Fibroblast of mammary gland (primary cell): ENCODE measurements around the gene MYO3B.

Experiments
- DNase-seq: peaks from one replicate; pipeline ENCODE4 v3.0.0-alpha.2; 2010; ENCODE audit warnings: low read depth
- H3K4me3 ChIP-seq: 2 replicates; pipeline ENCODE4 v1.5.1; 2011; ENCODE audit warnings: low read depth, mild to moderate bottlenecking, low read length, moderate library complexity; ENCODE audit not compliant: control insufficient read depth
- TF ChIP-seq, protein P1 (sequence below): conservative IDR thresholded peaks from 2 replicates; pipeline ENCODE4 v1.5.1; 2011; ENCODE audit warnings: low read depth, low read length, inconsistent platforms; ENCODE audit not compliant: control insufficient read depth, insufficient read depth

MYO3B gene

DNA sequence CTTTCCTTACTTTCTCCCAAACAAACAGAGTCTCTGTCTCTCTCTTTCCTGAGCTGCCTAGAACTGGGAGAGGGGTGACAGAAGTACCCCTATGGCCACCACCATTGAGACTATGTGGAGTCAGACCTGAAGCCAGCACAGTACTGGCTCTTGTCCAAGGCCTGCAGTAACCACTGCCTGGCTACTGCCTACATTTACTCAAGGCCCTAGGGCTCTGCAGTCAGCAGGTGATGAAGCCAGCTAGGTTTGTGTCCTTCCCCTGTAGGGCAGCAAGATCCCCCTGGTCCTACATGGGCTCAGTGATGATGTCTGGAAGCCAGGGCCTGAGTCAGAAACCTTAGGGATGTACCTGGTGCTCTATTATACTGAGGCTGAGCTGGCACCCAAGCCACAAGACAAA is 12.2 kb downstream of the MYO3B start:
- DNase-seq: no peak
- TF ChIP-seq, protein P1, sequence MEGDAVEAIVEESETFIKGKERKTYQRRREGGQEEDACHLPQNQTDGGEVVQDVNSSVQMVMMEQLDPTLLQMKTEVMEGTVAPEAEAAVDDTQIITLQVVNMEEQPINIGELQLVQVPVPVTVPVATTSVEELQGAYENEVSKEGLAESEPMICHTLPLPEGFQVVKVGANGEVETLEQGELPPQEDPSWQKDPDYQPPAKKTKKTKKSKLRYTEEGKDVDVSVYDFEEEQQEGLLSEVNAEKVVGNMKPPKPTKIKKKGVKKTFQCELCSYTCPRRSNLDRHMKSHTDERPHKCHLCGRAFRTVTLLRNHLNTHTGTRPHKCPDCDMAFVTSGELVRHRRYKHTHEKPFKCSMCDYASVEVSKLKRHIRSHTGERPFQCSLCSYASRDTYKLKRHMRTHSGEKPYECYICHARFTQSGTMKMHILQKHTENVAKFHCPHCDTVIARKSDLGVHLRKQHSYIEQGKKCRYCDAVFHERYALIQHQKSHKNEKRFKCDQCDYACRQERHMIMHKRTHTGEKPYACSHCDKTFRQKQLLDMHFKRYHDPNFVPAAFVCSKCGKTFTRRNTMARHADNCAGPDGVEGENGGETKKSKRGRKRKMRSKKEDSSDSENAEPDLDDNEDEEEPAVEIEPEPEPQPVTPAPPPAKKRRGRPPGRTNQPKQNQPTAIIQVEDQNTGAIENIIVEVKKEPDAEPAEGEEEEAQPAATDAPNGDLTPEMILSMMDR: no peak
- no peak overlapping the region for H3K4me3 ChIP-seq

DNA sequence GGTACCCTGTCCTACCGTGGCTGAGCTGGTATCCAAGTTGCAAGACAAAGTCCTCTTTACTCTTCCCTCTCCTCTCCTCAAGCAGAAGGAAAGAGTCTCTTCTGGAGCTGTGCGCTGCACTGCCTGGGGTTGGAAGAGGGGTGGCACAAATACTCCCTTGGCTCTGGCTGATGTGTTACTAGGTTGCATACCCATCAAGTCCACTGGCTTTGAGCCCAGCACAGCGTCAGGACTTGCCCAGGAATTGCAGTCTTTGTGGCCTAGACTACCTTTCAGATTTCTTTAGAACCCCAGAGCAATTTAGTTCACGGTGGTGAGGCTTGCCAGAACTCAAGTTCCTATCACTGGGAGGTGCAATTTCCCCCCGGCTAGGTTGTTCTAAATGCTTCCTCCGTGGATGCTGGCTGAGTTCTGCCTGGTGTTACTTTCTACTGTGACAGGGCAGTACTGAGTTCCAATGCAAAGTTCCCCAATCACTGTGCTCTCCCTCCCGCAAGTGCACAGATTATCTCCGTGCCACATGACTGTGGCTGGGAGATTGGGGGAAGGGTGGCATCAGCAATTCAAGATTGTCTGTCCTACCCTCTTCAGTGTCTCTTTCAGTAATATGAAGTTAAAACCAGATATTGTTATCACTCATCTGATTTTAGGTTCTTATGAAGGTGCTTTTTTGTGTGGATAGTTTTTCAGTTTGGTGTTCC is 13.4 kb downstream of the MYO3B start:
- no peak for DNase-seq
- TF ChIP-seq, protein P1: no peak
- no peak overlapping the region for H3K4me3 ChIP-seq

DNA sequence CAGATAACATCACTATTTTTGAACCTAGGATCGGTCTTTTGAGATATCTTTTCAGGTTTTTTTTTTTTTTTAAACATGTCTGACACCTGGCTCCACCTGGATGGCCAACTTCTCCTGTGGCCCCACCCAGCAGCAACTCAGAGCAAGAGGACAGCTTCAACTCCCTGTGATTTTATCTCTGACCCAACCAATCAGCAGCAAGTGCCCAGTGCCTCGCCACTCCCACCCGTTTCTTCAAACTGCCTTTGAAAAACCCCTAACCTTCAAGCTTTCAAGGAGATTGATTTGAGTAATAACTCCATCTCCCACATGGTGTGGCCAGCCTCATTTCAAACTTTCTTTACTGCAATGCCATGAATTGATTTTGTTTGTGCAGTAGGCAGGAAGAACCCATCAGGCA is 19.0 kb downstream of the MYO3B start:
- no peak for DNase-seq
- H3K4me3 ChIP-seq: no peak overlapping the region
- TF ChIP-seq, protein P1: no peak

DNA sequence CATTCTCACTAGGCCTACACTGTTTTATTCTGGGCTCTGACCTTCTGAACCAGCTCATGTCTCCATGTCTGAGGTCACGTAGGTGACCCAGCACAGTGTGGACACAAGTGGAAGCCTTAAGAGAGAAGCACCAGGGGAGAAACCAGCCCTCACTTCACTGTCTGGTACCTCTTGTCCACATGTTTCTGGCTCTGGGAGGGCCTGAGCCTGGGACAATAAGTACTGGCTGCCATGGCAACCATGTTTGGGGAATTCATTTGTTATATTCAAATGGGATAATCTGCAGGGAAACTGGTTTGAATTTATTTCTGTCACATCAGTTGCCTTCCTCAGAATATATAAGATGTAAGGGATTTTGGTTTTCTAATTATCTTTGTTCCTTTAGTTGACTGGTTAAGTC is 23.3 kb downstream of the MYO3B start:
- DNase-seq: no peak
- TF ChIP-seq, protein P1: no peak

DNA sequence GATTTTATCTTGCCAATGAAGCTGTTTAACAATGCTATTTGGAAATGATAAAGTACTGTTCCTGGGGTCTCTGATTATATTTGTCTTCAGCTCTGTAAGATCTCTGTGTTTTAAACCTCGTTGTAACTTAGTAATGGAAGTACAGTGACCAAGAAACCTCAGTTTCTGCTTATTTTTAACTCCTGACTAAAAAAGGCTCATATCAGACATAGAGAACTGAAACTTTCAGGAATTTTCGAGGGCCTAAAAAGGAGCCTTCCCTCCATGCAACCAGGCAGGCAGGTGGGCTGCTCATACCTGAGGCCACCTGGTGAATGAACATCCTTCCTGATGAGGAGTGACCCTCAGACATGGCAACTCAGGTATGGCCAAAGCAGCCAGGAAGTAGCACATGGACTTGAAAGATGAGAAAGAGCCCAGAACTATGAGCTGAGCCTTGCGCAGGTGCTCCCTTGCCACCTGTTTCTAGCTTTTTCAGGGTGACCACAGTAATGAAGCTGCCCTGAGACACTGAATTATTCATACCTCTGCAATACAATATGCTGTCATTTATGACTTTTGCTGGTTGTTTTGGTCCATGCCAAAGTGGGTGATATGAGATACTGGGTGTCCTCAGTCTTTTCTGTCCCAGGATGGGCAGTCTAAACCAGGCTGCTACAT is 23.9 kb downstream of the MYO3B start:
- TF ChIP-seq, protein P1: no peak
- H3K4me3 ChIP-seq: no peak overlapping the region

More for the DNA sequence above, 23.3 kb downstream of the MYO3B start:
- no peak overlapping the region for H3K4me3 ChIP-seq

DNA sequence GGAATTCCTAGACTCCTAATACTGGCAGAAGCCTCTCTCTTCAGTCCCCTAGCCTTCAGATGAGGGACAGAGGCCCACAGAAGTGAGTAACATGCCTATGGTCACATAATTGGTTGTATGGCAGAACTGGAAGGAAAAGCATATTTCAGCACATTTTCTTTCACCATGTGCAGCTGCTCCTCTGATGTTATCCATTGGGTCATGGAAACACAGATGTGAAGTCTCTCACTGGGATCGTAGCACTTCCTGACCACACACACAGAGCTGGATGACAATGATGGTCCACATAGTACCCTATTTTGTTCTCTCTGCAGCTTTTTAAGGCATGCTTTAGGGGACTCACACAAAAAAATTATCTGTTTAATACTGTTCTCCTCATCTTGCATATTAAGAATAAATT is 24.5 kb downstream of the MYO3B start:
- no peak overlapping the region for H3K4me3 ChIP-seq
- TF ChIP-seq, protein P1: no peak
- DNase-seq: no peak

More for the DNA sequence above, 23.9 kb downstream of the MYO3B start:
- no peak for DNase-seq
